GM04504 (cell line): ENCODE data around the gene USP12.
A peak's percentile ranks its signal among the peaks of the same experiment; 100 is the strongest.
"Not testable (repeated sequence)": the region's sequence is repeated elsewhere in the genome, so short reads cannot be mapped to it uniquely, and the experiment has no call there.

Experiments used
- DNase-seq: peaks from one replicate; pipeline ENCODE4 v3.0.0-alpha.2; 2012; ENCODE audit warnings: low read depth

Gene USP12

DNA sequence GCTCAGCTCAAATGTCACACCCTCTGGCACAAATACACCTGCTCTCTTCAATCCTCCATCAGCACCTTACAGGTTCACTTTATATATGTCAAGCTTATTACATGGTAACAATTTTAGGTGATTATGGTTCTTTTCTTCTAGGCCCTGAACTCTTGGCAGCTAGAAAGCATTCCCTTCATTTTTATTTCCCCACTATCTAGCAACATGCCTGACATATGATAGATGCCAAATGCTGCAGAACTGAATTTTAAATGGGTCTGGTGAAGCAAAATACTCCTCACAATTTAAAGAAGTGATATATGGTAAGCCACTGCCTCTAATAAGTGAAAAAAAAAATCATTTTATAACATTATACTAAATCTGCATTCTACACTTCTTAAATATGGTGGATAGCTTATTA lies 95.2 kb downstream of the USP12 start:
- no peak for DNase-seq

DNA sequence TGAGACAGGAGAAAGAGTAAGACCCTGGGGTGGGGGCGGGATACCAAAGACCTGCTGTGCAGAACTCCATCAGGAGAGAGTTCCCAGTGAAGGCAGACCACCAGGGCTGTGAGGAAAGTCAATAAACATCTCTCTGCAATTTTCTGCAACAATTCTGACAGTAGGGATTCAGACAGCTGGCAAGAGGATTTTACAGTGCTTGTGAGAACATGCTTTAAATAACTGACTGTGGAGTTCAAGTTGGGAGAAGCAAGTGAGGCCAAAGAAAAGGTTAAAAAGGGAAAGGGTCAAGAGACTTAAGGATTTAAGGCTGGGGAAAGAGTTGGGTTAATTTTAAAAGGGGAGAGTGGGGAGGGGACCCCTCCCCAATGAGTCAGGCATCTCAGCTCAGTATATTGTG lies 98.4 kb downstream of the USP12 start:
- no peak for DNase-seq

DNA sequence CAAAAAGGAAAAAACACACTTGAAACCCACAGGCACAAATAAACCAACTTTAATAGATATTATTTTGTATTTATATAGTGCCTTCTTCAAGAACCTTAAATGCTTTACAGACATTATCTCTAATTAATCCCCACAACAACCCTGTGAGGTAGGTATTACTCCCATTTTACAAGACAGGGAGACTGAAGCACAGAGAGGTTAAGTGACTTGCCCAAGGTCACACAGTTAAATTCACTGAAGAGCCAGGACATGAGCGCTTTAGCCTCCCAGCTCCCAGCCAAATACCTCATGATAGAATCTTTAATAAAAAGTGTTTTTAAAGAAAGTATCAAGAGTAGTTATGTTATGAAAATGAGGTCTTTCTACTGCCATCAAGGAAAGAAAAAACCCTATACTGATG lies 105.5 kb downstream of the USP12 start:
- DNase-seq: not testable (repeated sequence)

DNA sequence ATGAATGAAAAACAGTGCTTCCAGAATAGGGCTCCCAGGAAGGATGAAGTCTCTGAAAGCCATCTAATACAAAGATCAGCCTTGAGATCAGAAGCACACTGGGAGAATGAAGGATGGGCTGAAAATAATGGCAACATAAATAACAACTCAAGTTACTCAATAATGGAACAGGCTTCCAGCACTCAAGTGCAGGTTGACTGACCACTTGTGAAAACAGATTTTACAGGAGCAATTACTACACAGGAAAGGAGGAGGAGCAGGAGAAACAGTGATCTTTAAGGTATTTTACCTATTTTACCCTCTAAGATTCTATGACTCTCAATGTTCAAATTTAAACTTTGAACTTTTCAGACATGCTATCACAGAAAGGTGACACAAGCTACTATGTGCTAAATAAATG lies 106.0 kb downstream of the USP12 start:
- DNase-seq: no peak

DNA sequence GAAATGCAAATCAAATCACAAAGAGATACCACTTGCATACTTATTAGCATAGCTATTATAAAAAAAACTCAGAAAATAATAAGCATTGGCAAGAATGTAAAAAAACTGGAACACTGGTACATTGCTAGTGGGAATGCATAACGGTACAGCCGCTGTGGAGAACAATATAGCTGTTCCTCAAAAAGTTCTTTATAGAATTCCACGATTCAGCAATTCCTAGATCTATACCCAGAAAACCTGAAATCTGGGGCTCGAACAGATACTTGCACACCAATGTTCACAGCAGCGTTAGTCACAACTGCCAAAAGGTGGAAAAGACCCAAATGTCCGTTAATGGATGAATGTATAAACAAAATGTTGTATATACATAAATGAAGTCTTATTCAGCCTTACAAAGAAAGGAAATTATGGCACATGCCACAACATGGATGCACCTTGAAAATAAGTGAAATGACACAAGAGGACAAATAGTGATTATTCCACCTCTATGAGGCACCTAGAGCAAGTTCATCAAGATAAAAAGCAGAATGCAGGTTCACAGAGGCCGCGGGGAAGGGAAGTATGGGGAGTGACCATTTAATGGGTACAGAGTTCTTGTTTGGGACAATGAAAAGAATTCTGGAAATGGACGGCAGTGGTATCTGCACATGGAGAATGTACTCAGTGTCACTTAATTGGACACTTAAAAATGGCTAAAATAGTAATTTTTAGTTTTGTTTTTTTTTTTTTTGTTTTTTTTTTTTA lies 107.2 kb downstream of the USP12 start:
- DNase-seq: no peak

DNA sequence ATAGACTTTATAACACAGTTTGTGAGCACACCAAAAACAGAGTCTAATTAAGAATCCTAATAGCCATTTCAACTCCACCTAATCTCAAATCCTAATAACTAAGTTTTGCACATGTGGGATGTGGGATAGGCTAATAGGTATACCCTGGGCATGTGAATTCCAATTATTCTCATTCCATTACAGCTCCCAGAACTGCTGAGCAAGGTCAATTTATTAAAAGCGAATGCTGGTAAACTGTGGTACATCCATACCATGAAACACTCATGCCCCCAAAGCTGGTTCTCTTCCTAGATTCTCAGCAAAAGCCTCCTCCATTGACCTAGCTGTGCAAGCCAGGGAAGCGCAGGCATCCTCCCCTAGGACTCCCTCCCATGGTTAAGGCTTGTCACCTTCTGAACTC lies 113.8 kb downstream of the USP12 start:
- no peak for DNase-seq

DNA sequence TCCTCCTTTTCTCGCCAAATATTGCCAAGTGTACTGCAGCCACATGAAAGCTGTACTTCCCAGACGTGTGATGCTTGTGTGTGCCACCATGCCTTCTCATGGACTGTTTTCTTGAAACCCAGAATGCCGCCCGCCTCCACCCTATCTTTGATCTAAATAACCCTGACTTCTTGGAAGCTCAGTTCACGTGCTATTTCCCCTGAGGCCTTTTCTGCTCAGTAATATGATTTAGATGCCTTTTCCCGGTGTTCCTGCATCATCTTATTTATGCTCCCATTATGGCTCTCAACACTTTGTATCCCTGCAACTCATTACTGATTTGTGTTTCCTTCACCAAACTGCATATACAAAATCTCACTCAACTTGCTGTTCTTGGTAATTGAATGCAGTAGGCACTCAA lies 116.1 kb downstream of the USP12 start:
- DNase-seq: no peak

DNA sequence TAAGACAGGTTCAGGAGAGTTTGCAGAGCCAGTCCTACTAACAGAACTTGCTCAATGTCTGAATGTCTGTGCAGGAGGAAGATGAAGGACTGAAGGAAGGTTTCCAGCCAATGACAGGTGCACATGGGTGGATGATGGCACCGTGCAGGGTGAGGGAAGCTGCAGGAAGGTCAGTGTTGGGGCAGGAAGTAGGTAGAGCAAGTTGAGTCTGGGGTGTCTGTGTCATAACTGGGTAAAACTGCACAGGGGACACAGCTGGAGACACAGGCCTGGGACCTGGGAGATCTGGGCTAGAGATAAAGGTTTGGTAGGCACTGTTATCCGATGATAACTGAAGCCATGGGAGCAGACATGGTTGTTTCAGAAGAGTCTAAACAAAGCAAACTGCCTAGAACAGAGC lies 116.9 kb downstream of the USP12 start:
- no peak for DNase-seq

DNA sequence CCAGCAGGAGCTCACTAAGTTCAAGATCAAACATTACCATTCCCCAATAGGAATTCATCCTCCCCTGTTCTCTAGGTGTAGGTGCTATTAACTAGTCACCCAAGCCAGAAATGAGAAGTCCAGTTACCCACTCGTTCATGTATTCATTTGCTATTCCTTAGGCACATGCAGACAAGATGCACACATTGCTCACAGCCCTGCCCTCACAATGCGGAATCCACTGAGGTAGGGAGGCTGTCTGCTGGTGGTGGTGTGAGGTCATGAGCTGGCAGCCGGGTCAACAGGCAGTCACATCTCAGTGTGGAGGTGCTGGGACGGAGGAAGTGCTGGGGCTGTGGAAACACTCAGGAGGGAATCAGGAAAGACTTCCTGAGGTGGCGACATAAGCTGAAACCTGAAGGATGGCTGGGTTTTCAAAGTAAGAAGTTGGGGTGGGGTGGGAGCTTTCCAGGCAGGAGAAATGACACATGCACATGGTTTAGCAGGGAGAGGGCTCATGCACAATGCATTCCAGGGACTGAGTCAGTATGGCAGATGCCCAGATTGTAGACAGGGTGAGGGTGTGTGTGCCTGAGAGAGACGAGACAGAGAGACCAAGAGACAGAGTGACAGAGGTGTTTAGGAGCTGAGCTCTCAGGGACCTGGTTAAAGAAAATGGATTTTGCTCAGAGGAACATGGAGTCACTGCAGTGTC lies 117.6 kb downstream of the USP12 start:
- DNase-seq: peak; percentile 76

DNA sequence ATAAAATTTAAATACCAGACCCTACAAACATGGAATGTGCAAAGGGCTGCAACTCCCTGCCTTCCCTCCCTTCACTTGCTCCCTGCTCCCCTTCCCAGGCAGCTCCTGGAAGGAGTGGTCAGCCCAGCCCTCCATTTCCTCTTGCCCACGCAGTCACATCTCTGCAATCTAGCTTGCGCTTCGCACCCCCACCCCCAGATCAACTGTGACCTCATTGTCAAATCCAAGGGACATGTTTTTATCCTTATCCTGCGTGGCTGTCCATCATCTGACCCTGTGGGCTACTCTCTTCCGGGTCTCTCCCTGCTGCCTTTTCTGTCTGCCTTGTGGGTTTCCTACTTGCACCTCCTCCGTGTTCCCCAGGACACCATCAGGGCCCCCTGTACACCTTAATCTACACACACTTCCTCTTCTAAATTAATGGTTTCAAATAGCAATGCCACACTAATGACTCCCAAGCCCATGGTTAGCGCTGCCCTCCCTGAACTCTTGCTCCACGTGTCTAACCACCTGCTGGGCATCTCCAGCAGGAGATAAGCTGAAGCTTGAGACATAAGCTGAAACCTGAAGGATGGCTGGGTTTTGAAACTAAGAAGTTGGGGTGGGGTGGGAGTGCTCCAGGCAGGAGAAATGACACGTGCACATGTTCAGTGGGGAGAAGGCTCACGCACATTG lies 118.3 kb downstream of the USP12 start:
- DNase-seq: no peak

DNA sequence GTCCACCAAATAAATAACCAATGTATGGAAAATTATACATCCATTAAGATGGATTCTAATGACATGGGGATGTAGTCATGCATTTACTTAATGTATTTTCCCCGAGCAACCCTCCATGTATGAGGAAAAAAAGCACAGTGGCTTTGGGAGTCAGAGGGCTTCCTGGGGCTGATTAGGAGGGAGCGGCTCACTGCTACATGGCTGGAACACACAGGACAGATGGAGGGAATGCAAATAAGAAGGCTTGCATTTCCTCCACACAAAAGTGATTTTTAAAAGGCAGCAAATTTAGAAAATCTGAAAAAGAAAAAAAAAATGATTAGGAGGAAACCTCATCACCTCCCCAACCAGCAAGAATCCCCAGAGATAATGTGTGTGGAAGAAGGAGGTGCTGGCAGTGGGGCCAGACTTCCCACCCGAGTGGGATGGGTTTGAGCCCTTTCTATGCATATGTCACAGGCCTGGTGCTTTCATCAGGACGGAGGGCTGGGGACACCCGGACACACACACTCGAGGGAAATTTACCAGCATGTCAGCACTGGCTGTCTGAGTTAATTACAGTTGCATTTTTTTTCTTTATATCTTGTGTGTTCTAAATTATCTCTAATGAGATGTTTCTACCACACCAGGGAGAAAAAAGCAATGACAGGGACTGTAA lies 118.9 kb downstream of the USP12 start:
- no peak for DNase-seq

DNA sequence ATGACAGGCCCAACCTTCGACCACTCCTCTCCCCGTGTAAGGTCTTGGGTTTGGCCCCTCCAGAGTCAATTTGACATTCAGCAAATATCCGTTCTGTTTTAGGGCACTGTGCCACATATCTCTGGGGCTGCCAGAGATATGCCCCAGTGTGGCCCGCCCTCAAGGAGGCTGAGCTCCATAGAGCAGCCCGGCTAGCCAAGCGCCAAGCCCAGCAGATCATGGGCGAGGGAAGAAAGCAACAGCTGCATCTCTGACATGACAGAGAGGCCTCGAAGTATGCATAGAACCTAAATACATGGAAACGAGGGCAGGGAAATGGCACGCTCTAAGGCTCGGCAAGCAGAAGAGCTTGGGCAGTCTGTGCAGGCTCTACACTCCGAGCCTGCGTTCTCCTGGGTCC lies 124.5 kb downstream of the USP12 start:
- no peak for DNase-seq

DNA sequence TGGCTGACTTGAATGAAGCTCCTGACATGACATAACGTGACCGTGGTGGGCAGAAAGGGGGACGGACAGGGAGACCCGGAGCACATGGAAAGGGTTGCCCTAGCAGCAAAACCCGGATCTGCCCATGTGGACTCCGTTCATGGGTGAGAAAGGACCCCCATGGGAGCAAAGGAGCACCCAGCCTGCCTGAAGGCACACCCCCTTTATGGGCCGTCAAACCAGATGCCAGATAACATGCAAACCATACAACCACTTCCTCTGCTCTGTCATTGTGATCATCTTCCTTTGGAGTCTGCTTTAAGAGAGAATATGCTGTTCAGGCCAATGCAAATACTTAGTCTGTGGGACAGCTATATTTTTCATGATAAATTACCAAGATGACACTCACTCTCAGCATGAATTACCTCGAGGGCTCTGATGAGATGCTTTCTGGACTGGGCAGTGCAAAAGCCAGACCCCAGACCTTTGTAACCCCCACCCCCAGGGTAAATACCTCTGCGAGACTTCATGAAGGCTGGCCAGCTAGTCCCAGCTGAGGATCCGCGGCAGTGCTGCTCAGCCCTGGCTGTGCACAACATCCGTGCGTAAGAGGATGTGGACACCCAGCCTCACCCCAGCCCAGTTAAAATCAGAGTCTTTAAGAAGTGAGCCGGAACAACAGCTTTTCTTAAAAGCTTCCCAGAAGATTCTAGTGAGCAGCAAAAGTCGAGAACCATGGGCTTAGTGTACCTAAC lies 126.6 kb downstream of the USP12 start:
- no peak for DNase-seq

DNA sequence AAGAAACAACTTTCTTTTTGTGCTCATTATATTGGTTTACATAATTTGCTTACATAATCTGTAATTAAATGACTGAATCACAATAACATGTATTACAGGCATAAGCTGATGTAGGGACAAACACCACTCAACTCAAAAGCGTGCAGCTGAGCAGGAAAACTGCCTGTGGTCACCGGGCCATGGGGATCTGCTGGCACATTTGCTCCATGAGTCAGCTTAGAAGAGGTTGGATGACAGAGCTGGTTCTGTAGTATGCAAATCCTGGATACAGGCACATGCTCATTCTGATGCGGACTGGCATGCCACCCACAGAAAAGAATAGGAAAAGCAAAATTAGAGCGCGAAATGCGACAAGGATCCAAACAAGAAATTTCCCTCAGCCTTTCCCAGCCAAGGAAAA lies 128.6 kb downstream of the USP12 start:
- peak; percentile 98 for DNase-seq

DNA sequence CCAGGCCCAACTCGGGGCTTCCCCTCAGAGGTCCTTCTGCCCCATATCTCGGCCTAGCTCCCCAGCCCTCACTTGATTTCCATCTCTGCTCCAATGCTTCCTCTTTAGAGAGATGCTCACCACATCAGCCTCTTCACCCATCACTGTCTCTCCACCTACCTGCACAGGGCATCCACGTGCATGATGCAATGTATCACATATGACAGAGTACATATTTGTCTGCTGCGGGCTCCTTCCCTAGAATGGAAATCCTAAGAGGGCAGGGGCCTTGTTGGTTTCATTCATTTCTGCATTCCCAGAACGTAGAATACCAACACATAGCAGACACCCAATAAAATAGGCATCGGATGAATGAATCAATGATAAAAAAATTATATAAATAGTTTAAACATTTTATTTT lies 130.3 kb downstream of the USP12 start:
- DNase-seq: no peak

DNA sequence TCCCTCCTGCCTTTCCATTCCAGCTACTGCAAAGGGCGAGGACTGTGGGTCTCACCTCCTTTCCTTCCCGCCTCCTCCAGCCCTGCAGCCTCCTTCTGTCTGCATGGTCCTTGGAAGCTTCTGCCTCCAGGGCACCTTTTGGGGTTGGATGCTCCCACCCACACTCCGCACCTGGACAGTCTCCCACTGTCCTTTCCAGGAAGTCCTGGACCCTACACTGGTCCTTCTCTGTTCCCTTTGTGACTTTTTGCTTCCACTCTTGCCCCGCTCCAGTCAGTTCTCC lies 130.8 kb downstream of the USP12 start:
- DNase-seq: no peak

DNA sequence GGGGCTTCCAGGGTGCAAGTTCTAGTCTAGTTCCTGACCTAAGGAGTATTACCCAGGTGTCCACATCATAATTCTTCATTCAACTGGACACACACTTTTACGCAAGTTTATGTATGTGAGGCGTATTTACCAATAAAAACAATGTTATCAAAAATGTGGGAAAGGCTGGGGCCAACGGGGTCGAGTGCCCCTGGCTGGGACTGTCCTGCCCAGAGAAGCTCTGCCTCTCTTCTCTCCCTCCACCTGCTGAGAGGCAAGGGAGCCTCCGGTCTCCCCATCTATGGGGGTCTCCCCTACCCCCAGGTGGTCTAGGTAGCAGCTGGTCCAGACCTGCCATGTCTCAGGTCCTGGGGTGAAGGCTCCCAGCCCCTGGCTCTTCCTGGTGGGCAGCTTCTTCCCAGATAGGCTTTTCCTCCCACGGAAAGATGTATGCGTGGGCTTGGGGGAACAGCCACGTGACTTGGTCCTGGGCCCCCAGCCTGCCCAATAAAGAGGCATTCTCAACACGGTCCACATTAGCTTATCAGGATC lies 132.4 kb downstream of the USP12 start:
- no peak for DNase-seq

DNA sequence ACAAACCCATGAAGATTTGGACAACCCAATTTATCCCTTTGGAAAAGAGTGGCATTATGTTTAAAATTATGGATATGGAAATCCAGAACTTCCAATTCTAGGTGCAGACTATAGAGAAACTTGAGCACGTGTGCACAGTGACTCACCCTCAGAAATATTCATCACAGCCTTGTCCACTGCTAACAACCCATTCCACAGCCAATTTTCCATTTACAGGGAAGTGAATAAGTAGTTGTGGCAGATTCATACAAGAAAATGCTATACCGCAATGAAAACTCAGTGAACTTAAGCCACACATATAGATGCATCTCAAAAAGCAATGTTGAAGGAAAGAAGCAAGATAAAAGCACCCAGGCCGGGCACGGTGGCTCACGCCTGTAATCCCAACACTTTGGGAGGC lies 133.3 kb downstream of the USP12 start:
- DNase-seq: no peak

DNA sequence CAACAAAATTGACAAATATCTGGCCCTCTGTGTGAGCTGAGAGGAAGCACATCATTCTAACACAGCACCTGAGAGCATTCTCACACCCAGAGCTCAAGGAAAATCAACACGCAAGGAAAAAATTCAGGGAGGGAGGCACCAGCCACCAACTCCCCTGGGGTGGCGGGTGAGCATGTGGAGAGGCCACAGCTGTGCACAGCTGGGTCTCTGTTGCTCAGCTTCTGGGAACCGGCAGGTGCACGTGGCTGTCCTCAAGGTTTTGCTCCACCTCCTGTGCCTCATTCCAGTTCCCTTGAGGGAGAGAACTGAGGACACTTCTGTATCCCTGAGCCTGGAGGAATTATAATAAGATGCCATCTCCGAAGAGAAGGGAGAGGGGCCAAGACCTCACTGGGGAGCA lies 134.0 kb downstream of the USP12 start:
- no peak for DNase-seq

DNA sequence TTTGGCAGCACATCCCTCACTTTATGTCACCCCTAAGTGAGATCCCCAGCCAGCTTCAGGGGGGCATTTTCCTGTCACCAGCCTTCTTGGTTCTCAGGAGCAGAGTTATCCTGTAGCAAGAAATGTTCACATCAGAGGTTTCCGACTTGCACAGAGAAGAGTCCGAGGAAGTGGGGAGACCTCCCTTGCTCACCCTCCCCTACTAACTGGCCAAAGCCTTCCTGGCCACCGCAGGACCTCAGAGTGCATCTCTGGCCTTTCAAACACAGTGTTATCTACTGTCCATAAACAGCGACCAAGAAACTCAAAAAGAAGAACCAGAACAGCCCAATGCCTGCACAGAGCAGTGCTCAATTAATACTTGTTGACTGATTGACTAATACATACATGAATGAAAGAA lies 134.4 kb downstream of the USP12 start:
- DNase-seq: no peak

DNA sequence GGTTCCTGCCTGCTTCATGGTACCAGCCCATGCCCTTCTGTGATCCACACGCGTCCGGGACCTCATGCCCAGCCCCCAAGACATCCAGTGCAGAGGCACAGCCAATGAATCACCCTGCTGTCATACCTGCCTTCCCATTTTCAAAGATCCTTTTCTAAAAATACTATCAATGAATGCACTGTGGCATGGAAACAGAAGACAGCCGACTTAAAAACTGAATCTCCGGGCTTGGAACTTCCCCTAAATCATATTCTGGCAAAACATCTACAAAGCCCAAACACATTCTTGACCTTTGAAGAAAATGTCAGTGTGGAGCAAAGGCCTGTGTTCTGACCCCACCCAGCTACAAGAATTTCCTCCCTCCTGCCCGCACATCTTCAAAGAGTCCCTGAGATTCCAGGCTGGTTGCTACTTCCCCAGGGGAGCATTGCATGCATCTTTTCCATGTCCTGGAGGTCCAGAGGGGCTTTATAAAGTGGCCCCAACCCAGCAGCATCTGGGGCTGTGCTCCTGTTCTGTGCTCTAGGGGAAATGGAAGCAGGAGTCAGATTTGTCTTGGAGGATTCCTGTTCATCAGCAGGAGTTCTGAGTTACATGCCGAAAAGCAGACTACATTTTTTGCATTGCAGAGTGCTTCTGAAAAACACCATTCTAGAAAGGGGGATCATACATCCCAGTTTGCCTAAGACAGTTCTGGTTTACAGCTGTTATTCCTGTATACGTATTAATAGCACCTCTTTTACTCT lies 135.2 kb downstream of the USP12 start:
- no peak for DNase-seq

DNA sequence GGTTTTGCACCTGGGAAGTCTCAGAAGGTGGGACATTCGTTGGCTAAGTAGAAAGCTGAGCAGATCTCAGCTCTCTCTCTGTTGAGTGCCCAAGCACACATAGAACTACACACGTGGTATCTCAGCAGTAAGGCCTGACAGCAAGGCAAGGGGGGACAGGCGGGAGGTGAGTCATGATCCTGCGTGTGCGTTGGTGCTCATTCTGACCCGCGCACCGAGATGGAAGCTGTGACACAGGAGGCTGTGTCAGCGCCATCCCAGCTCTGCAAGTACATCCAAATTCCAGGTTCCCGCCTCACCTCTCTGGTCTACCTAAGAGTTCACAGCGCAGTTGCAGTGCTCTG lies 135.7 kb downstream of the USP12 start:
- no peak for DNase-seq
